Activated CD4-positive, alpha-beta T cell treated with anti-CD3 and anti-CD28 coated beads, Interleukin-2, Interleukin-4, amounts not matched to agents 100 ng/mL and 50 ng/mL, durations not matched to agents 16 hours and 8 hours (primary cell): ENCODE results near the gene PRICKLE3.

ENCODE experiments used
- DNase-seq: peaks from one replicate; pipeline ENCODE4 v3.0.0-alpha.2; 2020; ENCODE audit warnings: low spot score

PRICKLE3 gene

DNA sequence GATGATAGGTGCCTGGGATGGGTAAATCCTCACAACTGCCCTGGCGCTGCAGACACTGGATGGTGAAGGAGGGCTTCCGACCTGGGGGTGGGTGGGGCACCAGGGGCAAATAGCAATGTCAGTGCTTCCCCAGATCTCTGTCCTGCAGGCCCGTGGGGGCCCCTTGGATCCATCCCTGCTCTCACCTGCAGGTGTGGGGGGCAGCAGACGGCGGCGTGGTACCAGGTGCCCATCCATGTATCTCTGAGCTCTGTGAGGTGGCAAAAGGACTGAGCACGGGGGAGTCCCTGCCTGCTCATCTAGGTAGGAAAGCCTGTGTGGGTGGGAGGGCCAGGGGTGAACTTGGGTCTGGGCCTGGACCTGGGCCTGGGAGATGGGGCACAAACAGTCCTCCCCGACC, 20.4 kb upstream of the PRICKLE3 start:
- no peak for DNase-seq

DNA sequence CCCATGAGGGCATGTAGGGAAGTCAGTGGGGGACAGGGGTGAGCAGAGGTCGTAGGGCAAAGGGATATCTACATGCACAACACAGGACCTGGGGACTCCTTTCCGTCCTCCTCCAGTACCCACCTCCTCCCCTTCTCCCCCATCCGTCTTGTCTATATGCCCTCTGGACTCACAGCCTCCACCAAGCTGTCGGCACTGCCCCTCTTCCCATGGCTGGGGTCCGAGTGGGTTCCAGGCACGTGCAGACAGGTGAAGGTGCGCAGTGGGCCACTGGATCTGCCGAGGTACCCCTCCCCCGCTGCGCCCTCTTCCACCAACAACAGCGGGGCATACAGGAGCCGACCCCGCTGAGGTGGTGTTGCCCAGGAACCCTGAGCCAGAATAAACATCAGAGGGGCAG, 19.3 kb upstream of the PRICKLE3 start:
- no peak for DNase-seq

DNA sequence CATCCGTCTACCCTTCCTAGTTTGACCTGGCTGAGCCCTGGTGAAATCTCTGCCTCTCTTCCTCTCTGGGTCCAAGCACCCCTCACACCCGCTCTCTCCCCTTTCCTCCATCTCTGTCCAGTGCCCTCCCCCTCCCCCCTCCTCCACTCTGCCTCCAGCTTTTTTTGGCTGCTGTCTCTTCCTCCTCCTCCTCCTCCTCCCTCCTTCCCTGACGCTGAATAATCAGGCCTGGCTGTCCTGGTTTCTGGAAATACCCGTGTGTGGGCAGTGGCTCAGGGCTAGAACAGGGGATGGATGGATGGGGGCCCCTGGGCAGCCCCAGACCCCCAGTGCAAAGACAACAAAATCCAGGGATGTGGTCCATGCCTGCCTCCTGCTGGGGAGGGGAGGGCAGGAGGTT, 18.5 kb upstream of the PRICKLE3 start:
- DNase-seq = no peak

DNA sequence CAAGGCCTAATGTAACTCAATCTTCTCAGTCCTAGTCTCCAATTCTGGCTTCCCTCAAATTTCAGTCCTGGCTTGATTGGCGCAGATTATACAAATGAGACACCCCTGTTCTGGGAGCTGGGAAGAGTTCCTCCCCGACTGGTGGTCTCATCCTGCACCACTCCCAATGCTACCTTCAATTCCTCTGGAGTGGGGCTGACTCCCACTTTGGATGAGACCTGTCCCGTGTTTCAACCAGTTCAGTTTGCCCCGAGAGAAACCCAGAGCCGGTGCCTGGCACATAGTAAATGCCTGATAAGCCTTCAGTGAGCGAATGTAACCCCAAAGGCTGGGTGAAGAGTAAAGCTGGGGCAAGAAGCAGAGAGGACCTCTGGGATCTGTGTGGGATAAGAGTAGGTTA, 17.8 kb upstream of the PRICKLE3 start:
- DNase-seq = no peak

DNA sequence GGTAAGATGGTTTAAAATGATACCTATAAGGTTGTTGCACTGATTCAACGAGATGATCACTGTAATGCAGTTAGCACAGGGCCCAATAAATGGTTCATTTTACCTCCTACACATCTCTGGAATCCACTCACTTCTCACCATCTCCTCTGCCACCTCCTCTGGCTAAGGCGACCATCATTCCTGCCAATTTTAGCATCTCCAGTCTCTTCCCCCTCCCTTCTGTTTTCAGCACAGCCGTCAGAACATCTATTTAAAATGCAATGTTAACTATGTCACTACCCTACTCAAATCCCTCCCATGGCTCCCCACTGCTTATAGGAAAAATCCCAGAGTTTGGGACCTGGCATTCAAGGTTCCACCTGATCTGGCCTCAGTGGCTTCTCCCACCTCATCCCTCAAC, 17.4 kb upstream of the PRICKLE3 start:
- DNase-seq = no peak

DNA sequence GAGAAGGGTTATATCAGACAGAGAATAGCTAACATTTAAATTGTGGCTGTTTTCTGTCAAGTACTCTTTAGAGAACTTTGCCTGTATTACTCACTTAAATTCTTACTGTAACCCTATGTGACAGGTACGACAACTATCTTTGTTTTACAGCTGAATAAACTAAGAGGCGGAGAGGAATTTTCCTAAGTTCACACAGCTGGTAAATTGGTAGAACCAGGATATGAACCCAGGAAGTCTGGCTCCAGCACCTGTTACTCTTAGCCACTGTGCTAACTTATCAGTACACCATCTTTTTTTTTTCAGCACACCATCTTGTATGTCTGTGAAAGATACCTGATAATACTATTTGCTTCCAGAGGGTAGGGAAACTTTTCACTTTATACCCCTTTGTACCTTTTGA, 15.8 kb upstream of the PRICKLE3 start:
- no peak for DNase-seq

DNA sequence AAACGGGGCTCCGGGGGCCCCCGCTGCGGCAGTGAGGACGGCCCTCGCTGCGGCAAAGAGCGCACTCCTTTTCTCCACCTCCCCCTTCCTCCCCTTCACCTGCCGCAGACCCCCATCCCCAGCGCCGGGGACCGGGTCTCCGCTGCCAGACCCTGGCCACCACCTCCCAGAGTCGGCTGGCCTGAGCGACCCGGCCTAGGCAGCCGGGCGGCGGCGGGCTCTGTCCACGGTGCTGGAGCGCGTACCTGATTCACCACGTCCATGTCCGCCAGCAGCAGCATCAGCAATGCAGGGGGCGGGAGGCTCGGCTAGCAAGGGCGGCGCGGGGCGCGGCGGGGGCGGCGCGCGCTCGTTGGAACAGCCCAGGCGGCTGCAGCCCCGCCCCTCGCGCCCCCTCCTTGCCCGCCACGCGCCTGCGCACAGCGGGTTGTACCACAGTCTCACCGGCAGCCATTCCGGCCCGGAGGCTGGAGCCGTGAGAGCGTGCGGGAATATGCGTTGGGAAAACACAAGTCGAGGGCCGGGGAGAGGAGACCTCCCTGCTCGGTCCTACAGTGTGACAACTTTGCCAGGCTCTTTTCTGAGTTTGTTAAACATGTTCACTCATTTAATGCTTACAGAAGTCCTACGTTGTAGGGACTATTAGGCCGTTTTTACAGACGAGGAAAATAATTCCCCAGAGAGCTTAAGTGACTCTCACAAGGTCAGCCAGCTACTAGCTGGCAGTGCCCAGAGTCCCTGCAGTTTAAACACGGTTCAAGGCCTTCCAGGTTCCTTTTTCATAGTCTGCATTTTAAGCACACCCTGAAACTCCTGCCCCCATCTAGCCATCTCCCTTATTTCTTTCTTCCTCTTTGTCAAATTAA, 14.0 kb upstream of the PRICKLE3 start, which contains the start of gene SYP:
TSS of gene SYP (minus strand) at position 288 of the 866 bp plus-strand sequence. CDS start at position 281, 7 bp downstream.
- peak; percentile 85 for DNase-seq

DNA sequence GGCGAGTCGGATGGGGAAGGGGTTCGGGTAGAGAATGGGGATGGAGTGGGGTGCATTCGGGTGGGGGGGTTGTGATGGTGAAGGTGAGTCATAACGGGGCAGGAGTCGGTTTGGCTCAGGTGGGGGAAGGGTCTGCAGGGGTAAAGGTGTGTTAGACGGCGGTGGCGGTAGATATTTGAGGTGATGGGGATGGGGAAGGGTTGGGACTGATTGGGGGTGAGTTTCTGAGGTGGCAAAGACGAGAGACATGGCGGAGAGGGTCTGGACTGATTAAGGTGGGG, 13.1 kb upstream of the PRICKLE3 start:
- DNase-seq = no peak

DNA sequence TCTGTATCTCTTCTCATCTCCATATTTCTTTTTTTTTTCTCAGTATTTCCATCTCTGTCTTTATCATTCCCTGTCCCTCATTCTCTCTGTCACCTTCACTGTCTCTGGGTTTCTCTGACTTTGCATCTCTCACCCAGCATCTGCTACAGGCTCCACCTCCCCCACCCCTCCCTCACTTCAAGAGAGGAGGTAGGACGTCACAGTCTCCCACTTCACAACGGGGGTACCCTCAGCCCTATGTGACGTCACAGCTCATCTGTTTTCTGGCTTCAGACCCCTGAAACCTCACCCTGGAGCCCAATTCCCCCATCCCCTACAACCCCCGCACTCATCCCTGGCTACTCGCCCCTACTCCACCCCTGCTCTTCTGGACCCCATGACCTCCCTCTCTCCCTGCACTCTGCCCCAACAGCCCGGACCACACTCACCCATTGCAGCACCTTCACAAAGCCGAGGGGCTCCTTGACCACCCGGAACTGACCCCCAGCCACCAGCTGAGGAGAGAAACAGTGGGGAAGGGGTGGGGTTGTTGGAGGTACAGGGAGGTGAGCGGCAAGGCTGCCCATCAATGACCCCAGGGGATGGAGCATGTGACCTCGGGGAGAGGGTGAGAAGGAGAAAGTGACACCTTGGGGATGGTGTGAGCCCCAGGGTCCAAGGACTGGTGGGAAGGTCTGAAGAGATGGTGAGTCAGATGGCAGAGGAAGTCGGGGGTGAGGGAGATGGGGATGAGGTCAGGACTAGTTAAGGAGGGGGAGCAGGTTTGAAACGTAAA, 12.6 kb upstream of the PRICKLE3 start:
- DNase-seq = no peak

DNA sequence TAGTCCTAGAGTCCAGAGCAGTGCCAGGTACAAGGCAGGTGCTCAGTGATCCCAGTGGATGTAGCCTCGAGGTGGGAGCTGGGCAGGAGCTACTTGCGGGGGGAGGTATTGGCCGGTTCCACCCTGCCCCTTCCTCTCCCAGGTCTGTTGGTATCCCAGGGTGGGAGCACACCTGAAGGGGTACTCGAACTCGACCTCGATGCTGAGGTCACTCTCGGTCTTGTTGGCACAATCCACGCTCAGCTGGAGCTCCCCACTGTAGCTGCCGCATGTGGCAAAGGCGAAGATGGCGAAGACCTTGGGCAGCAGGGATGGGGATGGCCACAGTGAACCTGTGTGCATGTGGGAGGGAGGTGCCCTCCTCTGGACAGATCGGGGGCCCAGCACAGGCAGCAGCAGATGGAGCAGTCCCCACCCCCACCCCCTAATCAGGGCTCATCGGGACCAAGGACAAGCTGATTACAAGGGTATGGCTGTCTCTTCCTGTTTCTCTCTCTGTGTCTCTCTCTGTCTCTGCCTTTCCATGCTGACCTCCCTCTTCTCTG, 11.4 kb upstream of the PRICKLE3 start:
- DNase-seq = no peak

DNA sequence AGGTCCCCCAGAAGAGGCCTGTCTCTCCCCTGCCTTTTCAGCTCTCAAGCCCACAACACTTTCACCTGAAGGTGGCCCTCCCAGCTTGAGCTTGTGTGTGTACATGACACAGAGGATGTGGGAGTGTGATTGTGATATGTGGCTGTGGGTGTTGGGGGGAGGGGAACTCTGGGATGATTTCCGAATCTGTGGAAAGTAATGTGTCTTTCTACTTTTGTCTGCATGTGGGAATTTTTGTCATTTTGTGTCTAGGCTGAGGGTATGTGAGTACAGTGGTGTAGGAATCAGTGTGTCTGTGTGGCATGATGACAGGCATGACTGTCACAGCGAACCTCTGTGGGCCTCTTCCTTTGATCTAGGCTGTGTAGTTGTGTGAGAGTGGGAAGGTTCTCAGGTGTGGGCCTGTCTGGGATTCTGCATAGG, 7.4 kb upstream of the PRICKLE3 start:
- DNase-seq = no peak

DNA sequence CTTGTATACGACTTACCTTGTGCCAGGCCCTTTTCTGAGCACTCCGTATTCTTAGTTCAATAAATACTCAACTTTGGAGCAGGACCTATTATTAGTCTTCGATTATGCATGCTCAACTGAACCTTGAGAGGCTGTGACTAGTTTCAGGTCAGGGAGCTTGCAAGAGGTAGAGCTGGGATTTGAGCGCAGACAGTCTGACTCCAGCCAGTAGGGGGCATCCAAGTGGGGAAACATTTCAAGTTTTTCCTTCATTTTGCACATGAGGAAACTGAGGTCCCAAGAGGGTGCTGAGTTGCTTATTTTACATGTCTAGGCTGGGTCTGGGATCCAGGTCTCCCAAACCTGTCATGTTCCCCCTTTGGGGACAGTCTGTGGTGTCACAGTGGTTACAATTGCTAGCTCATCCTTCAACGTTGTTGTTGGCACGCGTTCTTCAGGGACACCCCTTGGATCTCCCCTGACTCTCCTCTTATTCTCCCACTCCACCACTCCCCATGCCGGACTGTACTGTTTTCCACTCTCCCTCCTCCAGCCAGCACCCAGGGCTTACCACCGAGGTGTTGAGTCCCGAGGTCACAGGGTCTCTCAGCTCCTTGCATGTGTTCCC, 6.7 kb upstream of the PRICKLE3 start:
- DNase-seq = peak; percentile 46

DNA sequence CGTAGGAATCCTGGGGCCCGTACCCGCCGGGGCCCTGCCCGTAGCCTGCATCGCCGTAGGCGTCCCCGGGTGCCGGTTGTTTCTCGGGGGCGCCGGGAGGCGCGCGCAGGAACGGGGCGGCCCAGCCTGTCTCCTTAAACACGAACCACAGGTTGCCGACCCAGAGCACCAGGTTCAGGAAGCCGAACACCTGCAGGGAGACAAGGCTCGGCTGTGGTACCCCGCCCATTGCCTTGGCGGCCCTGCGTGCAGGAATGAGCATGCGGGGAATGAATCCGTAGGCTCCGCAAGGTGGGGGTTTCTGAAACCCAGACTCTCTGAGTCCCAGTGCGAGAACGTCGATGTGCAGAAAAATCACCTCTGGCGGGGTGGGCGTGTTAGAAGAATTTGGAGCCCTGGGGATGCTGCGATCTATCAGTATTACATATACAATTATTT, 5.4 kb upstream of the PRICKLE3 start:
- peak; percentile 32 for DNase-seq

DNA sequence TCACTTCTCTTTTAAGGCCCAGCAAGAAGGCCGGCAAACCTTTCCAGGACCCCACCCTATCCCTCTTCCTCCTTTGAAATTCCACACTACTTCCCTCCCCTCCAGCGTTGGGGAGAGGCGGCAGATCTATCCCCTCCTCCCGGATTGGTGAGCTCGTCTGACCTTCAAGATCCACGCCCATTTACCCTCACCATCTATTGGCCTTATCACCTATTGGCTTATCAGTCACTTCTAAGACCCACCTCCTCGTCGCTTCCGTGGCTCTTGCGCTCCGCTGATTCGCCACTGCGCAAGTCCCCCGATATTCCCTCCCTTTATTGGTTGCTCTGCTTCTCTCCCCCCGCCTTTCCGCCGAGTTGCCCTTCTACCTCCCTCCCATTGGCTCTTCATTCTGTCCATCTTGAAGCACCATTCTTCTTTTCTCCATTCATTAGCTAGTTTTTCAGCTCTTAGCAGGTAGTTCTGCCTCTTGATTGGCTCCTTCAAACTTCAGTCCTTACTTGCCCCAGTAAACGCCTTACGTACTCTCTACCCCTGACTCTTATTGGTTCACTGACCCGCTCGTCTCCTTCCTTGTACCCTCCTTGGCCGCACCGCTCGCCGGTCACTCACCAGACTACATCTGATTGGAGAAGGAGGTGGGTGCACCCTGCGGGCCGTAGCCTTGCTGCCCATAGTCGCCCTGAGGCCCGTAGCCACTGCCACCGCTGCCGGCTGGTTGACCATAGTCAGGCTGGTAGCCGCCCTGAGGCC, 4.8 kb upstream of the PRICKLE3 start:
- peak; percentile 93 for DNase-seq

DNA sequence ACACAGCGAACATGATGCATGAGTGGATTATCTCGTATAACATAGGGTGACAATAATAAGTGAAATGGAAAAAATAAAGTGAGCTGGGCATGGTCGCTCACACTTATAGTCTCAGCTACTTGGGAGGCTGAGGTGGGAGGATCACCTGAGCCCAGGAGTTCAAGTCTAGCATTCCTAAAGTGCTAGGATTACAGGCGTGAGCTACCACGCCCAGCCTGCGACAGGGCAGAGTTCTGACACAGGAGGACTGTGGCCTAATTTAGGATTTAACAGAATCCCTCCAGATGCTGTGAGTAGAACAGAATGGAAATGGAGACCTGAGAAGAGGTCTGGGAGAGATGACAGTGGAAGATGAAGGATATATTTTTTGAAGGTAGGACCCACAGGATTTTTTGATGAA, 3.4 kb upstream of the PRICKLE3 start:
- no peak for DNase-seq

DNA sequence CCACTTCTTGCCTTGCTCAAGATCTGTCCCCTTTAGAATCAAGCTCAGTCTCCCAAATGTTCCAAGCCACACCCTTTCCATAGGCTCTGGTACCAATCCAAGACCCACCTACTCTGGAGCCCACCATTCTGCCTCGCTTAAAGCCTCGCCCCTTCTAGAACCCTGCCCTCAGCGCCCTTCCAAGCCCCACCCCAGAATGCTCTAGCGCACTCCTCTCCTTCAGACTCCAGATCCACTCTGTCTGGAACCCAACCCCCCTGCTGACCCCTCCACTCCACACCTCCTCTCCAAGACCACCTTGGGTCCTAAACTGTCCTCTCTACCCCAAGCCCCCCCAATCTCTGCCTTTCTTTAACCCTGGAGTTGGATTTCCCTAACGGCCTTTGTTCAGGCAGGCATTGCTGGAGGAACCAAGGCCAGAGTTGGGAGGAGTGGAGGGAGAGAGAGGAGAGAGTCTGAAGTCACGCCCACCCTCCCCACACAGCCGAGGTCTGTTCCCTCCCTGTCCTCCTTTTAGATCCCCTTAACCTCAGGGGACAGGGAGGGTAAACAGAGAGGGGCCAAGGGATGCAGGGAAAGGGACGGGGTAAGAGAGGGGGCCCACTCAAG, 2.4 kb upstream of the PRICKLE3 start:
- no peak for DNase-seq

DNA sequence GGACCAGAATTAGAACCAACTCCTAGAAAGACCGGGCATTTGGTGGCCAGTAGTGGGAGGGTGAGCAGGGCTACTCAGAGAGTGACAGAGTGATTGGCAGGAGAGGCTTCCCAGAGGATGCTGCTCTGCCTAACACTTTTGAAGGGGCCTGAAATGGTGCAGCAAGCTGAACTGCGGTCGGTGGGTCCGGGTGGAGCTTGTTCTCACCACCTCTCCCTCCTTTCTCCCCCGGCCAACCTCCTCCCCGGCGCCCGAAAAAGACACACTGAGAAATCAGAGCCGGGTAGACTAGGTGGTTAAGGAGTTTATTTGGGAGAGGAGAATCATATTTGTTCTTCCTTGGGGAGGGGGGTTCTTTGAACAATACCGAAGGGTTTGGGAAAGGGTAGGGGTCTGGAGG, 1.4 kb upstream of the PRICKLE3 start:
- DNase-seq = no peak

DNA sequence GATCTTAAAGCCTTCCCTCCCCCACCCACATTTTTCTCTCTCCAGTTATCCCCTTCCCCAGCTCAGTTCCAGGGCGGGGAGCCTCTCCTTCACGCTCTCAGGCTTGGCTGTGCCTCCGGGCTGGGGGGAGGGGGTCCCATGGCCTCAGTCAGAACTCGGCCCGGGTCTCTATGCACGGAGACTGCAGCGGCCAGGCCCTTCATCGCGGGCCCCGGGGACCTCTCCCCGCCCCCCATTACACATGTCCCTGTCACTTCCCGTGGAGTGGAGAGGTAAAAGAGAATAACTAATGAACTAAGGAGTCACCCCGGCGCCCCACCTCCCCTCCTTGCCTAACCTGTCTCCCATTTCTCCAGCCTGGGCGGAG, 838 bp upstream of the PRICKLE3 start:
- no peak for DNase-seq

DNA sequence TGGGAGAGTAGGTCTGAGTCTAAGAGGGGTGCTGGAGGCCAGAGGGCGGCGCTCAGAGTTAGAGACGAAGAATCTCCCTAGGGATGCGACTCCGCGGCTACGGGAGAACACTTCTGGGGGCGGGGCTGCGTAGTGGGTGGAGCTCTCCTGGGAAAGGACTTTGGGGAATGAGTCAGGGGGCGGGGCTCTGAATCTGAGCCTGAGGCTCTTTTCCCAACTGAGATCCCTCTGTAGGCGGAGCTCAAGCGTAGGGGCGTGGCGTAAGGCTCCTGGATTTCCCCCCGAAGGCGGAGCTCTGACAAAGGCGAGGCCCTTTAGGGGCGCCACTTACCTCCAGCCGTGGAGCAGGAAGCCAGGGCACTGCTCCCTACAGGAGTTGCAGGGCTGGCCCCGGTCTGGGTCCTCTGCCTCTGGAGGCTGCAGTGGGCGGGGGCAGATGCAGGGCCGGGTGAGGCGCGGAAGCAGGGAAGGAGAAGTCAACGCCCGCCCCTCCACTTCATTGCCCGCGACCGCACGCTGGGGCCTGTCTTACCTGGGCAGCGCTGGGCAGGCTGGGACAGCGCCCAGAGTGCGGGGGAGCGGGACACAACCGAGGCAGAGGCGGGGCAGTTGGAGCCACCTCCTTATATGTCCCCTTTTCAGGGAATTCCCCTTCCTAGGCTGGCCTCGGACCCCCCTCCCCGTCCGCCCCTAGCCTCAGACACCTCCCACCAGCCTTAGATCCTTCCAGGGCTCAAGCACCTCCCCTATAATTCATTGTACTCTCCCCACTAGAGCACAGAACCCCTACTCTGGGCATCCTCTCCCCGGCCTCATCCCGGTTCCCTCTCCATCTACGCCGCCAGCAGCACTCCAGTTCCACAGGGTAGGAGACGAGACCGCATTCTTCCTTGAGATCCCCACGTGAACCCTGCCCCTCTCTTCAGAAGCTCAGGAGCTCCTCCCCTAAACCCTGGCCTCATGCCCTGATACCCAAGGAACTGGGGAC, 1.6 kb downstream of the PRICKLE3 start:
- DNase-seq = peak; percentile 32

DNA sequence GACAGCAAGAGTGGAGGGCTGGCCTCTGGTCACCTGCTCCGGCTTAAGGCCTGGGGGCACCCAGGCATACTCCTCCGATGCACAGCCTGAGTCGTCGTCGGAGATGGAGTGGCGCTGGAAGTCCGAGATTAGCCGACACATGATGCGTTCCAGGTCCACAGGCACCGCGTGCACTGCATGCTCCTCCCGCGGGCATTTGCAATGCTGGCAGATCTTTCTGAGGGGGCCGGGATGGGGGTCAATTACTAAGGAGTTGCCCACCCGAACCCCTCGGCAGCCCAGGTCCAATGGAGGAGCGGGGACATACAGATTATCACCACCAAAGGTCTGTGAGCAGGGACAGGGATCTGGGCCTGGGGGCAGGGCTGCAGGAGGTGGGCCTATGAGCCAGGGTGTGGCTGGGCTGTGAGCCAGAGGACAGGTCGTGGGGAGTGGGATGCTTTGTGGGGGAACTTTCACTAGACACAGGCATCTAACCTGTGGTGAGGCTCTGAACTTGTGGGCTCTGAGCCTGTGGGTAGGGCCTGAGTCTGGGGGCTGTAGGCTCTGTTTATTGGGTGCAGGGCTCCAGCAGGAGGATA, 2.4 kb downstream of the PRICKLE3 start:
- no peak for DNase-seq
